Measurements from ENCODE around the gene MTHFD1L. TPM values are rescaled to one million over a fixed set of nuclear protein-coding genes. Genes with fewer than 3 reads are reported as not detected.
"Not testable (repeated sequence)": the region's sequence is repeated elsewhere in the genome, so short reads cannot be mapped to it uniquely, and the experiment has no call there.

MTHFD1L gene
- total and polyA plus RNA-seq, 2 of the 4 experiments (the other 2 are of a cell fraction) = 43.5 to 53.2 TPM

DNA sequence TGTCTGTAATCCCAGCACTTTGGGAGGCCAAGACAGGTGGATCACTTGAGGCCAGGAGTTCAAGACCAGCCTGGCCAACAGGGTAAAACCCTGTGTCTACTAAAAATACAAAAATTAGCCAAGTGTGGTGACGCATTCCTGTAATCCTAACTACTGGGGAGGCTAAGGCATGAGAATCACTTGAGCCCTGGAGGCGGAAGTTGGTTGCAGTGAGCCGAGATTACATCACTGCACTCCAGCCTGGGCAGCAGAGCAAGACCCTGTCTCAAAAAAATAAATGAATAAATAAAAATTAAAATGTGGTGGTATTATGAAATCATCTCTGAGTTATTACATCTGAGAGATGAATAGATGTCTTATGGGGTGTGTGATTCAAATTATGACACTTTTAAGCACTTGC is 247.4 kb downstream of the MTHFD1L start:
- Histone ChIP-seq H3K27me3 (ENCODE audit: control insufficient read depth, insufficient read depth, low read length) (peaks cover 37% of the 10 kb centered on the region), H4K20me1 (ENCODE audit: insufficient read depth, low read length) (peaks cover 18% of the 10 kb centered on the region; the same call in 1 of the 2 replicates)
- ATAC-seq (ENCODE audit: low read depth); H2BK5ac ChIP-seq (ENCODE audit: low read depth, low read length, poor library complexity, severe bottlenecking); H3K9me3 ChIP-seq (ENCODE audit: control insufficient read depth, insufficient read depth, low read length); H2AFZ ChIP-seq (replicated peaks; ENCODE audit: low read length, poor library complexity); CTCF ChIA-PET; intact Hi-C loops (cut with micrococcal nuclease); H2AK9ac ChIP-seq (replicated peaks; ENCODE audit: low read depth, low read length, poor library complexity); H2BK15ac ChIP-seq (ENCODE audit: low read depth, low read length); H3K4me1 ChIP-seq (ENCODE audit: control insufficient read depth, insufficient read depth, low read length); POLR2A ChIA-PET (ENCODE audit: unreplicated experiment); H4K5ac ChIP-seq (ENCODE audit: low read depth, low read length); DNase-seq; dilution Hi-C loops (cut with HindIII; ENCODE audit: low sequenced_read_pairs, unreplicated experiment); H3K4me2 ChIP-seq (ENCODE audit: low read depth, low read length); H4K91ac ChIP-seq (ENCODE audit: insufficient read depth, low read depth, low read length); H3K18ac ChIP-seq (ENCODE audit: low read depth, low read length); H3K23ac ChIP-seq (ENCODE audit: low read depth, low read length); in situ Hi-C loops (cut with MboI; ENCODE audit: low sequenced_read_pairs); H2BK20ac ChIP-seq (ENCODE audit: low read depth, low read length); H3K27ac ChIP-seq (ENCODE audit: insufficient read depth, low read length); H3K14ac ChIP-seq (replicated peaks; ENCODE audit: low read depth, low read length); H4K8ac ChIP-seq (ENCODE audit: low read depth in 2 of 2, low read length in 2 of 2); H3K4ac ChIP-seq (ENCODE audit: low read depth, low read length); H3K36me3 ChIP-seq (ENCODE audit: control insufficient read depth, insufficient read depth, low read length); H3K79me1 ChIP-seq (ENCODE audit: low read depth in 1 of 2, low read length in 2 of 2); BruUV-seq (replicated peaks); H3K56ac ChIP-seq (ENCODE audit: extremely low read depth, insufficient read depth, low read length); H3K9ac ChIP-seq (ENCODE audit: low read depth, low read length); H2BK120ac ChIP-seq (ENCODE audit: low read depth, low read length); H3K4me3 ChIP-seq (ENCODE audit: insufficient read depth, low read depth, low read length); H2AK5ac ChIP-seq (ENCODE audit: low read depth, low read length); H3K9me1 ChIP-seq (ENCODE audit: insufficient read depth, low read length): not testable (repeated sequence)
- no CpG with 5 or more reads among the region's 3 CpGs for WGBS, 2 experiments (ENCODE audit: extremely low coverage in 2 of 2, insufficient read length in 1 of 2)
